ENCODE results near the gene NR6A1. TPM values are rescaled to one million over a fixed set of nuclear protein-coding genes. Genes with fewer than 3 reads are reported as not detected.

The NR6A1 gene
- total and polyA plus RNA-seq, 2 of the 13 experiments (the other 11 are each of a cell fraction or from before 2014, with no cell fraction given), result 28.1 to 31.5 TPM

DNA sequence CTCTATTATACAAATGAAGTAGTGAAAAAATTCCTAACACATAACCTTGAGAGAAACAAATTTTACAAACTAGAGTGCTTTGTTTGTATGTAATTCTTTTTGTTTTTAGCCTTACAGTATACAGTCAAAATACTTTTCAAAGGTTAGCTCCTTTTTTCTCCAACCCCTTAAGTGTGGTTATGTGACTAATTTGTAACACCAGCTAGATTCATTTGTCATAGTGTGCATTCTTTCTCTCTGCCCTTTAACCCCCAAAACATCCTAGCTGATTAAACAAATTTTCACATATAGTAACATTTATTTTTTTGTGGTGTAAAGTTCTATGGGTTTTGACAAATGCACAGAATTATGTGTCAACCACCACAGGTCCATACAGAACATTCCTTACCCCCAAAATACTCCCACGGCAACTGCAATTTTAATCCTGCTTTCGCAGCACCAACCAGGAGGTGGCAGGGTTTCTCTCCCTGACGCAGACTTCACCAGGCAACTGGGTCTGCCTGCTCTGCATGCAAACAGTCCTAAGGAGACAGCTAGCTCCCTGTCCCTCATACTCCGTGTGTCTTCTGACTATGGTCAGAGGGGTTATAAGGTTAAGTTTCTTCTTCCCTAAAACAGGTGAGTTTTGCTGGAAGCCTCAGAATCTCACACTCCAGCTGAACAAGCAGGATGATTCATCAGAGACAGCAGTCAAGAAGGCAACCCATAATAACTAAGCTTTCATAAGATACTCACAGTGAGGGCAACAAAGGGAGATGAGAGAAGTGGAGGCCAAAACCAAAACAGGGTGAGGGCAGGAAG lies 219.4 kb downstream of the NR6A1 start (continued):
- TF ChIP-seq, protein P1, sequence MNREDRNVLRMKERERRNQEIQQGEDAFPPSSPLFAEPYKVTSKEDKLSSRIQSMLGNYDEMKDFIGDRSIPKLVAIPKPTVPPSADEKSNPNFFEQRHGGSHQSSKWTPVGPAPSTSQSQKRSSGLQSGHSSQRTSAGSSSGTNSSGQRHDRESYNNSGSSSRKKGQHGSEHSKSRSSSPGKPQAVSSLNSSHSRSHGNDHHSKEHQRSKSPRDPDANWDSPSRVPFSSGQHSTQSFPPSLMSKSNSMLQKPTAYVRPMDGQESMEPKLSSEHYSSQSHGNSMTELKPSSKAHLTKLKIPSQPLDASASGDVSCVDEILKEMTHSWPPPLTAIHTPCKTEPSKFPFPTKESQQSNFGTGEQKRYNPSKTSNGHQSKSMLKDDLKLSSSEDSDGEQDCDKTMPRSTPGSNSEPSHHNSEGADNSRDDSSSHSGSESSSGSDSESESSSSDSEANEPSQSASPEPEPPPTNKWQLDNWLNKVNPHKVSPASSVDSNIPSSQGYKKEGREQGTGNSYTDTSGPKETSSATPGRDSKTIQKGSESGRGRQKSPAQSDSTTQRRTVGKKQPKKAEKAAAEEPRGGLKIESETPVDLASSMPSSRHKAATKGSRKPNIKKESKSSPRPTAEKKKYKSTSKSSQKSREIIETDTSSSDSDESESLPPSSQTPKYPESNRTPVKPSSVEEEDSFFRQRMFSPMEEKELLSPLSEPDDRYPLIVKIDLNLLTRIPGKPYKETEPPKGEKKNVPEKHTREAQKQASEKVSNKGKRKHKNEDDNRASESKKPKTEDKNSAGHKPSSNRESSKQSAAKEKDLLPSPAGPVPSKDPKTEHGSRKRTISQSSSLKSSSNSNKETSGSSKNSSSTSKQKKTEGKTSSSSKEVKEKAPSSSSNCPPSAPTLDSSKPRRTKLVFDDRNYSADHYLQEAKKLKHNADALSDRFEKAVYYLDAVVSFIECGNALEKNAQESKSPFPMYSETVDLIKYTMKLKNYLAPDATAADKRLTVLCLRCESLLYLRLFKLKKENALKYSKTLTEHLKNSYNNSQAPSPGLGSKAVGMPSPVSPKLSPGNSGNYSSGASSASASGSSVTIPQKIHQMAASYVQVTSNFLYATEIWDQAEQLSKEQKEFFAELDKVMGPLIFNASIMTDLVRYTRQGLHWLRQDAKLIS (CRISPR knock-in tag; IDR thresholded peaks at IDR 0.05), result no peak
- peak; percentile 25 for TF ChIP-seq ZNF781 (CRISPR knock-in tag; IDR thresholded peaks at IDR 0.05; ENCODE audit: borderline replicate concordance, not compliant biosample characterization)
- no peak for TF ChIP-seq RELA (CRISPR knock-in tag; IDR thresholded peaks at IDR 0.05)
- no peak for TF ChIP-seq ZNF367 (CRISPR knock-in tag; IDR thresholded peaks at IDR 0.05; ENCODE audit: borderline replicate concordance)
- TF ChIP-seq NR2F1 (CRISPR knock-in tag; IDR thresholded peaks at IDR 0.05), result peak in 1 of 2 experiments; percentile 57; a peak in 2 of 4 replicates
- TF ChIP-seq KAT7 (CRISPR knock-in tag; IDR thresholded peaks at IDR 0.05; ENCODE audit: borderline replicate concordance), result no peak
- TF ChIP-seq EEA1 (CRISPR knock-in tag; IDR thresholded peaks at IDR 0.05; ENCODE audit: borderline replicate concordance), result no peak
- 0 out of 2 replicates have a peak, but pooled peaks have one; percentile 8 for TF ChIP-seq FOXO1 (CRISPR knock-in tag; IDR thresholded peaks at IDR 0.05)
- 0 out of 2 replicates have a peak, but pooled peaks have one; percentile 26 for TF ChIP-seq NR2F6 (IDR thresholded peaks at IDR 0.05)
- TF ChIP-seq NR2F6 (CRISPR knock-in tag; IDR thresholded peaks at IDR 0.05), result peak; percentile 31; the same call in 1 of the 2 replicates
